H54 (cell line): ENCODE data around the gene PIANP.
A peak's percentile ranks its signal among the peaks of the same experiment; 100 is the strongest.
"Not testable (repeated sequence)": the region's sequence is repeated elsewhere in the genome, so short reads cannot be mapped to it uniquely, and the experiment has no call there.

Experiments used
- DNase-seq: peaks from one replicate; pipeline ENCODE4 v3.0.0; 2011; ENCODE audit warnings: low spot score, mixed read lengths; ENCODE audit not compliant: insufficient read length
- FAIRE-seq: peaks from 3 replicates; lab custom pipeline; 2011; peaks lifted over from hg19 to GRCh38; lab: Jason Lieb, UNC
- POLR2A ChIP-seq: IDR thresholded peaks from 2 replicates; pipeline ENCODE4 v1.6.1; 2011; ENCODE audit warnings: low read depth, mild to moderate bottlenecking, low read length

PIANP gene

GRCh38 chr12:6700646-6701051, at the start of gene PIANP:
Gene PIANP, minus strand, starts transcription at chr12:6700815. Its CDS starts 2,754 bp downstream, at chr12:6698061.
- no peak for TF ChIP-seq POLR2A
- DNase-seq = no peak
- no peak for FAIRE-seq

- TF ChIP-seq POLR2A = no peak
- DNase-seq (no peak), FAIRE-seq (no peak)
Observed at GRCh38 chr12:6748761-6749160, 48.1 kb upstream of the PIANP start.

GRCh38 chr12:6747216-6747615, 46.6 kb upstream of the PIANP start:
- no peak for TF ChIP-seq POLR2A
- DNase-seq (no peak), FAIRE-seq (no peak)

- no peak for TF ChIP-seq POLR2A
- no peak for FAIRE-seq
- DNase-seq = no peak
Observed at GRCh38 chr12:6745741-6746525, 45.3 kb upstream of the PIANP start.

GRCh38 chr12:6743300-6743699, 42.7 kb upstream of the PIANP start:
- not testable (repeated sequence) for FAIRE-seq, DNase-seq

- FAIRE-seq (no peak), DNase-seq (no peak)
Observed at GRCh38 chr12:6742834-6743233, 42.2 kb upstream of the PIANP start.

GRCh38 chr12:6742080-6742479, 41.5 kb upstream of the PIANP start:
- not testable (repeated sequence) for DNase-seq

More at GRCh38 chr12:6742834-6743233, 42.2 kb upstream of the PIANP start:
- no peak for TF ChIP-seq POLR2A

GRCh38 chr12:6736754-6737153, 36.1 kb upstream of the PIANP start:
- TF ChIP-seq POLR2A = no peak
- no peak for DNase-seq
- no peak for FAIRE-seq

More at GRCh38 chr12:6742080-6742479, 41.5 kb upstream of the PIANP start:
- not testable (repeated sequence) for FAIRE-seq

GRCh38 chr12:6735448-6736191, 35.0 kb upstream of the PIANP start:
- TF ChIP-seq POLR2A = no peak
- peak; percentile 33 for FAIRE-seq
- DNase-seq = peak; percentile 39

GRCh38 chr12:6734506-6735387, 34.1 kb upstream of the PIANP start:
- DNase-seq = no peak
- no peak for TF ChIP-seq POLR2A
- no peak for FAIRE-seq

GRCh38 chr12:6730169-6730568, 29.6 kb upstream of the PIANP start:
- FAIRE-seq (no peak), DNase-seq (no peak)
- TF ChIP-seq POLR2A = no peak

- TF ChIP-seq POLR2A = no peak
- no peak for FAIRE-seq
- no peak for DNase-seq
Observed at GRCh38 chr12:6729186-6729585, 28.6 kb upstream of the PIANP start.

- DNase-seq (no peak), FAIRE-seq (no peak)
- no peak for TF ChIP-seq POLR2A
Observed at GRCh38 chr12:6725350-6725749, 24.7 kb upstream of the PIANP start.

GRCh38 chr12:6724409-6724797, 23.8 kb upstream of the PIANP start:
- no peak for TF ChIP-seq POLR2A
- no peak for DNase-seq
- no peak for FAIRE-seq
